HG03039 (cell line): ENCODE data around the gene RPL10A.
"Not testable (repeated sequence)": the region's sequence is repeated elsewhere in the genome, so short reads cannot be mapped to it uniquely, and the experiment has no call there.

Source experiments
- ATAC-seq: cut with Tn5 transposase; IDR thresholded peaks from one replicate; pipeline ENCODE4 v1.9.1; 2021; ENCODE audit warnings: mild to moderate bottlenecking, moderate library complexity; ENCODE audit not compliant: unreplicated experiment

RPL10A gene

DNA sequence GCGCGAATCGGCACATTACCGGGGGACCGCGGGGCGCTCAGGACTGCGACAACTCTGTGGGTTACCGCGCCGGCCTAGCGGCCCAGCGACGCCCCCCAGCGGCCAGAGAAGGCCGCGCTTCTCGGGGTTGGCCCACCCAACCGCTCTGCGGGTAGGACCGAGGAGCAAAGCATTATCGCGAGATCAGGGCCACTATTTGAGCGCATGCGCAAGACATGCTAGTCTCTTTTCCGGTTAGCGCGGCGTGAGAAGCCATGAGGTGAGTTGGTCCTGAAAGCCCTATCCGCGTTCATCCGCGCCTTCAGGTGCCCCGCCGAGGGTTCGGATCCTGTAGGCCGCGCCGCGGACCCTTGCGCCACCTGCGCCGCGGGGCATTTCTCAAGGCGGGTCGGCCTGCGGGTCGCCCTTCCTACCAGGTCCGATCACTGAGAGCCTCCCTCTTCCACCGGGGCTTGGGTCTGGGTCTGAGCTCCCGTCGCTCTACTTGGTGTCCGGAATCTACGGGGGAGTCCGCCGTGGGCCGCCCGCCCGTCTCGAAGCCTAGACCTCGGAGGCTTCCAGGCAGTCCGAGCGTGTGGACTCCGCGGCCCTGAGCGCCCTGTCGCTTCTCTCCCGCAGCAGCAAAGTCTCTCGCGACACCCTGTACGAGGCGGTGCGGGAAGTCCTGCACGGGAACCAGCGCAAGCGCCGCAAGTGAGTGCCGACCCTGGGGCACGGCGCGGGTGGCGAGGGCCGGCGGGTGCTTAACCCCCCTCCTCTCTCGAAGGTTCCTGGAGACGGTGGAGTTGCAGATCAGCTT lies at the start of gene RPL10A:
RPL10A (plus strand) TSS at position 221 of the 799 bp plus-strand sequence; CDS start at position 255, 34 bp downstream.
- ATAC-seq: peak; percentile 65

DNA sequence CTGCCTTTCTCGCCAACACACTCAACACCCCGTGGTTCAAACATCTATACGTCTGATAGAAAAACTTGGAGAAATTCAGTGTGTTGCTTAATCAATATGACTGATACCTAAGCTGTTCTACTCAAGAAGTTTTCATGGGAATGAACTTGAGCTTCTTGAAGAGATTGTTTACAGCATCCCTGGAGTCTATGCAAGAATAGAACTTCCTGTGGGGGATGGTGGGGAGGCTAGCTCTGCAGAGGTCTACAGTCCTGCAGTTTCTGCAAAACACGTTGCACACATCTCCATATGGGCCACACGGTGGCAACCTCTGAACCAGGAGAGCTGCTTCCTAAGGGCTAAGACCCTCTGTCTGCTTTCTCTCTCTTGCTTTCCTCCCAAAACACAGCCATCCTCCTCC lies 48.8 kb upstream of the RPL10A start:
- ATAC-seq: no peak

DNA sequence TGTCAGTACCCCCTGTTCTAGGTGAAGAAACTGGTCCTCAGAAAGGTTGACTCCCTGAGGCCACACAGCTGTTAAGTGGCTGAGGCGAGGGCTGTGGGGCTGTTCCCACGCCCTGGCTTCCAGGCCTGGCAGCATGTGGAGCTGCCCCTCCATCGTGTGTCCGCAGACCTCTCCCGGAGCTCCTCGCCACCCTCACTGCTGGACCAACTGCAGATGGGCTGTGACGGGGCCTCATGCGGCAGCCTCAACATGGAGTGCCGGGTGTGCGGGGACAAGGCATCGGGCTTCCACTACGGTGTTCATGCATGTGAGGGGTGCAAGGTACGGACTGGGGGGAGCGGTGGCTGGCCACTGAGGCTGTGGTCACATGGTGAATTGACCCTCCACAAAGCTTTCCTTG lies 48.2 kb upstream of the RPL10A start:
- ATAC-seq: no peak

DNA sequence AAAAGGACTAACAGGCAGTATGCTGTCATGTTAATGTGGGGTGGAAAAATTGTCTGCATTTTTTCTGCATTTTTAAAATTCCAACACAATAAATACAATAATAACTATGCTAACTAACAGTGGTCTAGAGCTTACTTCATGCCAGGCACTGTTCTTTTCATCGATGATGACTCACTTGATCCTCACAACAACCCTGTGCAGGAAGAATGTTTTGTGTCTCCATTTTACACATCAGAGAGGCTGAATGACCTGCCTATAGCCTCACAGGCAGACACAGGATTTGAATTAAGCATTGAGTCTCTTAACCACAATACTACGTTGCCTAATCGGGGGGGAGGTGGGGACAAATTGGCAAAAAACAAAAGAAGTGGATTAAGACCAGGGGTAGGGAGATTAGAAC lies 42.9 kb upstream of the RPL10A start:
- no peak for ATAC-seq

DNA sequence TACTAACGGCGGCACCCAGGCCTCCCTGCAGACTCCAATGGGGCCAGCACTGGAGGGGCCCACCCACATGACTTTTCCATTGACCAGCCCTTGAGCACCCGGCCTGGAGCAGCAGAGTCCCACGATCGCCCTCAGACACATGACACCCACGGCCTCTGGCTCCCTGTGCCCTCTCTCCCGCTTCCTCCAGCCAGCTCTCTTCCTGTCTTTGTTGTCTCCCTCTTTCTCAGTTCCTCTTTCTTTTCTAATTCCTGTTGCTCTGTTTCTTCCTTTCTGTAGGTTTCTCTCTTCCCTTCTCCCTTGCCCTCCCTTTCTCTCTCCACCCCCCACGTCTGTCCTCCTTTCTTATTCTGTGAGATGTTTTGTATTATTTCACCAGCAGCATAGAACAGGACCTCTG lies 42.1 kb upstream of the RPL10A start:
- no peak for ATAC-seq

DNA sequence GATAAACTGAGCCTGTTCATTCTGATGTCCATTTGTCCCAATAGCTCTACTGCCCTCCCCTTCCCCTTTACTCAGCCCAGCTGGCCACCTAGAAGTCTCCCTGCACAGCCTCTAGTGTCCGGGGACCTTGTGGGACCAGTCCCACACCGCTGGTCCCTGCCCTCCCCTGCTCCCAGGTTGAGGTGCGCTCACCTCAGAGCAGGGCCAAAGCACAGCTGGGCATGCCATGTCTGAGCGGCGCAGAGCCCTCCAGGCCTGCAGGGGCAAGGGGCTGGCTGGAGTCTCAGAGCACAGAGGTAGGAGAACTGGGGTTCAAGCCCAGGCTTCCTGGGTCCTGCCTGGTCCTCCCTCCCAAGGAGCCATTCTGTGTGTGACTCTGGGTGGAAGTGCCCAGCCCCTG lies 40.8 kb upstream of the RPL10A start:
- ATAC-seq: no peak

DNA sequence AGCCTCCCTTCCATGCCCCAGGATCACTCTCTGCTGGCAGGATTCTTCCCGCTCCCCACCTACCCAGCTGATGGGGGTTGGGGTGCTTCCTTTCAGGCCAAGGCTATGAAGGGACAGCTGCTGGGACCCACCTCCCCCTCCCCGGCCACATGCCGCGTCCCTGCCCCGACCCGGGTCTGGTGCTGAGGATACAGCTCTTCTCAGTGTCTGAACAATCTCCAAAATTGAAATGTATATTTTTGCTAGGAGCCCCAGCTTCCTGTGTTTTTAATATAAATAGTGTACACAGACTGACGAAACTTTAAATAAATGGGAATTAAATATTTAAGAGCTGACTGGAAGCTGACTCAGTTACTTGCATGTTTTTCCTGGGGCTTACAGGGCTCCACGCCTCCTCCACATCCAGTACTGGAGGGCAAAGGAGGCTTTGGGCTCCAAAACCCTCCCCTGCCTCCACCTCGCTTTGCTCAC lies 40.3 kb upstream of the RPL10A start:
- no peak for ATAC-seq

DNA sequence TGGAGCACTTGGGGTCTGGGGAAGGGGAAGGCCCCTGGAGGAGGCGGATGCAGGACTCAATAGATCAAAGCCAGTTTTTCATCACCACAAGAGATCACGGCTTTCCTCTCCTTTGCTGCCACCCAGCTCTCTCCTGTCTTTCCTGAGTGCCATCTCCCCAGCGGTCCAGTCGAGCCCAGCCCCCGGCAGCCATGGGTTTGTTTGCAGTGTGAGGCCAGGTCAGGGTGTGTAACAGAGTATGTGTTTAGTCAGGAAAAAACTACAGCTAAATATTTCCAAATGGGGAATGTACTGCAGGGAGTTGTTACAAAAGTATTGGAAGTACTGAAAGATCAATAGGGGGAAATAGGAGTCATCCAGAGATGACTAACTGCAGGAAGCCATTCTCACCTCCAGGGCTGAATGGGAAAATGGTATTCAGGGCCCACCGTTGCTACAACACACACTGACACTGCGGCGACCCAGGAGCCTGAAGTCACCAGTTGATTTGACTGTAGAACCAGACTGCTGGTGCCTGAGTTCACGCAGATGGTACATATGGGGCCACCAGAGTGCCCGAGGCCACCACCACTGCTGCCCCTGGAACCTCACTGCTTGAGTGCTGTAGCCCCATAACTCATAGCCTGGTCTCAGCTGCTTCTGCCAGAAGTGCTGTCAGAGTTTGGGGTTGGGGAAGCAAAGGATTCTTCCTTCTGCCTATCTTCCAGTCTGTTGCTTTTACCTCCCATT lies 39.6 kb upstream of the RPL10A start:
- no peak for ATAC-seq

DNA sequence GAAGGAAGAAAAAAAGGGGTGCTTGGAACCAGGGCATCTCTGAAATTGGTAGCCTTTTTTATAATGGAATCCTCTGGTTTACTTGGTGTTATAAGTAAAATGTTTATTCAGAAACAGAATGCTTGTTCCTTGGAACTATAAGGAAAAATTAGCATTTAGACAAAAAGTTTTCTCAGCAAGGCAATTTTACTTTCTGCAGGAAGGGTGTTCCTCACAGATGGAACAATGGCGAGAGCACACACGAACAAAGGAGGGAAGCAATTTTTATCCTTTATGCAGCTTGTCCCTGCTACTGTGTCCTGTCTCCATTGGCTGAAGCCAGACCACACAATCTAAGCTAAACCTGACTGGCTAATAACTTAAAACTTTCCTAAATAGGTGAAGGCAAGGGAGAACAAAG lies 38.7 kb upstream of the RPL10A start:
- no peak for ATAC-seq

DNA sequence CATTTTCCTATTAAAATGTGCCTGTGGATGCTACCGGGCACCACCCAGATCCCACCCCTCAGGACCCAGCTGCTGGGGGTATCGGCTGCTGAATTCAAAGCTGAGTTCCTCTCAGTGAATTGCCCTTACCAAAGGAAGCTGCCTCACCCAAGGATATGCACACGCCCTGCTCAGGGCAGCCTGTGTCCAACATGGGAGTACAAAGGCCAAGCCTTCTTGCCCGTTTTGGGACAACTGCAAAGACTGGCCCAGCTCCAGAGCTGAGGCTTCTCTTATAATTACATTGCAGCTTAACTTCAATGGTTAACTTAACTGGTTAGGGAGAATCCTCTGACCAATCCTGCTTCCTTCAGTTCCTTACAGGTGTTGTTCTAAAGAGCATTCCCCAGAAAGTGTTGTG lies 35.9 kb upstream of the RPL10A start:
- no peak for ATAC-seq

DNA sequence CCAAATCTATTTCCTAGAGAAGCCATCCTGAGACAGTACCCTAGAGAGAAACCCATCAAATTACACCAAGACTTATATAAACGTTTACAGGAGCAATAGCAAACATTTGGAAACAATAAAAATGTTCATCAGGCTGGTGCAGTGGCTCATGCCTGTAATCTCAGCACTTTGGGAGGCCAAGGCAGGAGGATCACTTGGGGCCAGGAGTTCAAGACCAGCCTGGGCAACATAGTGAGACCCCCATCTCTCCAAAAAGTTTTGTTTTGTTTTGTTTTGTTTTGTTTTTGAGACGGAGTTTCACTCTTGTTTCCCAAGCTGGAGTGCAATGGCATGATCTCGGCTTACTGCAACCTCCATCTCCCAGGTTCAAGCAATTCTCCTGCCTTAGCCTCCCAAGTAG lies 35.5 kb upstream of the RPL10A start:
- ATAC-seq: not testable (repeated sequence)

DNA sequence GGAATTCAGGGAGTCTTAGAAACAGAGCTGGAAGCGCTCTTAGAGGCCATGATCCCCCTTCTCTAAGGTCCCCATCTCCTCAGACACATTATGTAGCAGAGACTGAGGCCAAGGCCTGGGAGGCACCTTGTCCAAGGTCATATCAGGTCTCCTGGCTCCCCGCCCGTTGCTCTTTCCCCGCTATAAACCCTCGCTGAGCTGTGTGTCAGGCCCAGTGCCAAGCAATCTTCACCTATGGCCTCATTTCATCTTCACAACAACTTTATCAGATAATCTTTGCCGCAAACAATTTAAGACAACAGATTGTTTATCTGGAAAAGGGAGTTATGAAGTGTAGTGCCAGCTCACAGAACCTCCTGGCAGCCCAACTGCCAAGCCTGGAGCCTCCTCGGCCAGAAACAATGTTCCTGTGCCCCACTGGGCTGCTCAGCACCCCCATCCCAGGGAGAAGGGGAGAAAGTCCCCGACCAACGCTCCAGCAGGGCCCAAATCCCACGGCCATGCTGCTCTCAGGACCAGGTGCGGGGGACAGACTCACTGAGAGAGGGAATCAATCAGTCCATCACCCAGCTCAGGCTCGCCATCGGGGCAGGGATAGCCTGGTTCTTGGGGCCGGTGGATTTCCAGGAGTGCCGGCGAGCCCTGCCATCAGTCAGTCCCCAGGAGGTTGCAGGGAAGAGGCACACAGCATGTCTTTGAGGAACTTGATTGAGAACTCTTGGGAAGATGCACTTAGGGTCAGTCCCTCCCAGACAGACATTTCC lies 32.9 kb upstream of the RPL10A start:
- ATAC-seq: no peak

DNA sequence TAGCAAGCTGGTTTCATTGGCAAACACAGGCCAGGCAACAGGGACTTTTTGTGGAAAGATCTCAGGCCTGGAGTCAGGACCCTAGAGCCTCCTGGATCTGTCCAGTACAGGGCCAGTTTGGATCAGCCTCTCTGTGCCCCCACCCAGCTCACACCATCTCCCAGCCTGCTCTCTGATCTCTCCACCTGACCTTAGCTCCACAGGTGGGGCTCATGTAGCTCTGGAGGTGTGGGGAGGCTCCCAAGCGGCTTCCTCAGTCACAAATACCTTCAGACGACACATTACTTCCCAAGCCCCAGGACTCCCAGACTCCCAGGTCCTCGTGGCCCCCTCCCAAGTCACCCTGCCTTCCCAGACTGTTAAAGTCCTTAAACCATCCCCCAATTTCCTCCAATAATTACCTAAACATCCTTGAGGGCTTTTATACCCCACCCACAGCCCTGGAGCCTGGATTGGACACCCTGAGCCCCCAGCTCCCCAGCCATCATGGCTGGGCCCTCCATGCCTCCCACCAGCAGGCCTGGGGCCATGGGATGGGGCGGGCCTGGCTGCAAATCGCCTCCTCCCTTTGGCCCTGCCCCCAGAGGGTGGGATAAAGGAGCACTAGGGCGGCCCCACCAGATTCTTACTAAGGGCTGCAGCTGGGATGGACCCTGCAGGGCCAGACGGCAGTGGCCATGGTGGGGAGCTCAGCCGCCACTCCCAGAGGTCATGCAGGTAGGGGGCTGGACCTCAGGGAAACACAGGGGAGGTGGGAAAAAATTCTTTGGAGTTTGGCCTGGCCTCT lies 31.9 kb upstream of the RPL10A start:
- ATAC-seq: no peak

DNA sequence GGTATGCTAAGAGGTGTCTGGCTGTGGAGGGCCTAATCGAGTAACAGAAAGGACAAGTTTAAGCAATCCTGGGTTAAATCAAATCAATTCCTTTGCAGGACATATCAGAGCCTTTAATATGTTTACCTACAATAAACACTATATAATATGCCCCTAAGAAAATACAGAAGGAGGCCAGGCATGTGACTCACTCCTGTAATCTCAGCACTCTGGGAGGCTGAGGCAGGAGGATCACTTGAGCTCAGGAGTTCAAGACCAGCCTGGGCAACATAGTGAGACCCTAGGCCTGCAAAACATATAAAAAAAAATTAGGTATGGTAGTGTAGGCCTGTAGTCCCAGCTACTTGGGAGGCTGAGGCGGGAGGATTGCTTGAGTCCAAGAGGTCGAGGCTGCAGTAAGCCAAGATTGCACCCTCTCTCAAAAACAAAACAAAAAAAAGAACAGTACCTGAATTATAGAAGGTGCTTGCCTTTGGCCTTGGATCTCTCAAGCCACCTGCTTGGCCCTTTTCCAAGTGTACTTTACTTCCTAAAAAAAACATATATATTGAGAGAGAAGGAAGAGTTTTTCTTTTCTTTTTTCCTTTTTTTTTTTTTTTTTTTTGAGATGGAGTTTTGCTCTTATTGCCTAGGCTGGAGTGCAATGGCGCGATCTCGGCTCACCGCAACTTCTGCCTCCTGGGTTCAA lies 29.7 kb upstream of the RPL10A start:
- not testable (repeated sequence) for ATAC-seq

DNA sequence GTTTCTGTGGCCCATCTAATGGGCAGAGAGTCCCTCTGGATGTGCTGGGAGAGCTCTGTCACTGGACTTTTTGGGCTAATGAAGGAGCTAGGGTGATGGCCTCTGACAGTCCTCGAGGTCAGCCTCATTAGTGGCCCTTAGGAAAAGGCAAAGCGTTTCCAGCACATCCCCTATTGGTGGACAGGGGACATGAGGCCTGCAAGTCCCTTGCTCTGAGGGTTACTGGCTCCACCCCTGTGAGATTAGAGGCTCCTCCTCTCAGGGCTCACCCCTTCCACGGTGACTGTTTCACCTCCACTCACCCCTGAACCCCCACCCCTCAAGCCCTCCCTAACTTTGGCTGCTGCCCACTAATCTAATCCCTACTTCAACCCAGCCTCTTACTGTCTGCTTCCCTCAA lies 28.9 kb upstream of the RPL10A start:
- ATAC-seq: no peak

DNA sequence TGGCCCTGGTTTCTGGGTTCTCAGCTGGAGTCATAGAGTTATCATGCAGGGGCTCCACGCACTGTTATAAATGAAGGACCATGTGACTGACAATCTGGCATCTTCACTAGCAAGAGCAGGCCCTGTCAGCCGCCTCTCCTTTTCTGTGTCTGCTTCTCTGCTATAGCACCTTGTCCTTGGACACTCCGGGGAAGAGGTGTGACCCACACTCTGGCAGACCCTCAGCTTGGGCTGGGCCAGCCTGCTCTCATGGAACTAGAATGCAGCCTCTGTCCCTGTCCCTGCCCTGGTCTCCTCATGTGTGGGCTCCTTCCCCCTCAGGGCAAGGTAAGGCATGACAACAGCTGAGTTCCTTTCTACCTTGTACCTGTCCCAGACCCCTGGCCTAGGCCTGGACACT lies 27.0 kb upstream of the RPL10A start:
- ATAC-seq: no peak

DNA sequence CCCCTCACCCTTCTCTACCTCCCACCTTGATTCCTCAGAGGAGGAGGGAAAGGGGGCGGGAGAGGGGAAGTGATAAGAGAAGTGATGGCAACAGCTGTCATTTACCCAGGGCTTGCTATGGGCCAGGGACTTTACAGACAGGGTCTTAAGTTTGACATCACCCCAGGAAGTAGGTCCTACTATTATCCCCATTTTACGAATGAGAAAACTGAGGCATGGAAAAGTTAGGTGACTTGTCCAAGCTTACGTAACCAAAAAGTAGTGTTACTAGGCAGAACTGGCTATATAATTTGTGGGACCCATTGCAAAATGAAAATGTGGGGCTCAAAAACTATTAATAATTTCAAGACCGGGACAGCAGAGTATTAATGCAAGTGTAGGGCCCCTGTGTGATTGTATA lies 26.6 kb upstream of the RPL10A start:
- ATAC-seq: no peak

DNA sequence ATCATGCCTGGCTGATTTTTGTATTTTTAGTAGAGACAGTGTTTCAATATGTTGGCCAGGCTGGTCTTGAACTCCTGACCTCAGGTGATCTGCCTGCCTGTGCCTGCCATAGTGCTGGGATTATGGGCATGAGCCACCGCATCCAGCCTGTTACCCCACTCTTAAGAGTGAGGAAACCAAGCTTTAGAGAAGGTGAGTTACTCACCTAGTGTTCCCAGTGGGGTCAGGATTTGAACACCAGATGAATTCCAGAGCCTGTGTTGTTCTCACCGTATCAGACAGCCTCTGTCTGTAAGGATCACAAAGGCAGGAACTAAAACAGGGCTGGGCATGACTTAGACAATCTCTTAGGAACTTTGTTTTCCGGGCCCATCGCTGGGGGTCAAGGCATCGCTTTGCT lies 25.5 kb upstream of the RPL10A start:
- no peak for ATAC-seq

DNA sequence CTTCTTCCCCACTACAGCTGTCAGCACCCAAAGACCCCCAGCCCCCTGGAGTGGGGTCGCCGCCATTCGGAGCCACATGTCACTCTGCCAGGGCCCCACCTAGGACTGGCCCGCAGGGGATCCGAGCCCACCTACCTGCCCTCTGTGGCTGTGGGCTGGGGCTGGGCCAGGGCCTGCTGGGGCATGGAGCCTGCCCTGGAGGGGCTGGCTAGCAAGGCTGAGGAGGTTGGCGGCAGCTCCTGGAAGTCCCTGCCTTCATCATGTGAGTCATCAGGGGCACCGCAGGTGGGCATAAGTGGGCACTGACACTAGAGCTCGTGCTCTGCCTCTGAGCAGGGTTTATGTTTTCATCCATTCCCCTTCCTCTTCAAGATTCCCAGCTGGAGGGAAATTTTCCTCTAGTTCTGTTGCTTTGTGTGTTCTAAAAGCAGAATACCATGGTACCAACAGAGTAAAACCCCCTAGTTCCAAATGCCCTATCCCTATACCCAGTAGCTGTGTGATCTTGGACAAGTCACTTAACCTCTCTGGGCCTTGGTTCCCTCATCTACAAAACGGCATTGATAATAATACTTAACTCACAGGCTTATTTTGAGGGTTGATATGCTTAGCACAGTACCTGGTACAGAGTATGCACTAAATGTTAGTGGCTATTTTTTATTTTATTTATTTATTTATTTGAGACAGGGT lies 24.7 kb upstream of the RPL10A start:
- ATAC-seq: no peak

DNA sequence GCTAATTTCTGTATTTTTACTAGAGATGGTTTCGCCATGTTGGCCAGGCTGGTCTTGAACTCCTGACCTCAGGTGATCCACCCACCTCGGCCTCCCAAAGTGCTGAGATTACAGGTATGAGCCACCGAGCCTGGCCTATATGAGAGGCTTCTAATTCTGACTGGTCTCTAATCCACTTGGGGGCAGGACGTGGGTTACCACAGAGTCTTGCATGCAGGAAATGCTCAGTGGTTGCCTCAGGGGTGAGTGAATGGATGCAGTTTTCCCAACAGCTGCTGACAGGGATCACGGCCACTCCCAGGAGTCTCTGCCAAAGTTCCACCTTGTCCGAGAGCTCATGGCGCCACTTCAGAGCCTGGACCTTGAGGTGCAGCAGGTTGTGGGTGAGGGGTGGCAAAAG lies 22.5 kb upstream of the RPL10A start:
- ATAC-seq: no peak
